HG03139 (cell line): ENCODE measurements around the gene HOXC5.
"Not testable (repeated sequence)": the region's sequence is repeated elsewhere in the genome, so short reads cannot be mapped to it uniquely, and the experiment has no call there.

ENCODE experiments used
- ATAC-seq: cut with Tn5 transposase; IDR thresholded peaks from one replicate; pipeline ENCODE4 v1.9.1; 2021; ENCODE audit not compliant: unreplicated experiment

The HOXC5 gene

GRCh38 chr12:54032086-54032619 is 697 bp upstream of the HOXC5 start:
- ATAC-seq, result no peak

- ATAC-seq, result no peak
Observed at GRCh38 chr12:54033106-54033979, 493 bp downstream of the HOXC5 start.

GRCh38 chr12:54033980-54034784 is 1.3 kb downstream of the HOXC5 start:
- ATAC-seq, result no peak

GRCh38 chr12:54034785-54035310 is 2.0 kb downstream of the HOXC5 start:
- no peak for ATAC-seq

GRCh38 chr12:54035568-54036264 is 2.9 kb downstream of the HOXC5 start:
- no peak for ATAC-seq

- ATAC-seq, result no peak
Observed at GRCh38 chr12:54036620-54037359, 3.9 kb downstream of the HOXC5 start.

- no peak for ATAC-seq
Observed at GRCh38 chr12:54037360-54038283, 4.8 kb downstream of the HOXC5 start.

- ATAC-seq, result no peak
Observed at GRCh38 chr12:54038284-54038870, 5.5 kb downstream of the HOXC5 start.

- no peak for ATAC-seq
Observed at GRCh38 chr12:54038871-54039414, 6.1 kb downstream of the HOXC5 start.

- no peak for ATAC-seq
Observed at GRCh38 chr12:54039417-54040147, 6.7 kb downstream of the HOXC5 start.

- no peak for ATAC-seq
Observed at GRCh38 chr12:54040148-54040494, 7.3 kb downstream of the HOXC5 start.

GRCh38 chr12:54040648-54041047 is 7.8 kb downstream of the HOXC5 start:
- no peak for ATAC-seq

- ATAC-seq, result no peak
Observed at GRCh38 chr12:54041097-54041690, 8.3 kb downstream of the HOXC5 start.

GRCh38 chr12:54042033-54042432 is 9.2 kb downstream of the HOXC5 start:
- ATAC-seq, result not testable (repeated sequence)

- ATAC-seq, result no peak
Observed at GRCh38 chr12:54042970-54043853, 10.4 kb downstream of the HOXC5 start.

GRCh38 chr12:54044425-54045103 is 11.7 kb downstream of the HOXC5 start:
- ATAC-seq, result no peak
